Vagina (tissue), 2 donors: ENCODE data around the gene PAX7. TPM values are rescaled to one million over a fixed set of nuclear protein-coding genes. Genes with fewer than 3 reads are reported as not detected.

ENCODE experiments used
- DNase-seq, 2 donors: peaks; one replicate each; pipeline ENCODE4 v3.0.0-alpha.2; 2017; ENCODE audit errors: extremely low spot score in 2 of 2
- H3K27ac ChIP-seq: fragments of 200-600 bp; sonication (generic); one replicate; pipeline ENCODE4 v1.5.1; 2019
- H3K27me3 ChIP-seq: fragments of 200-600 bp; sonication (generic); one replicate; pipeline ENCODE4 v1.5.1; 2019
- H3K36me3 ChIP-seq, 2 donors: fragments of 200-600 bp; sonication (generic); one replicate each; pipeline ENCODE4 v1.5.1; 2017 to 2019
- H3K4me1 ChIP-seq: fragments of 200-600 bp; sonication (generic); one replicate; pipeline ENCODE4 v1.5.1; 2019
- H3K4me3 ChIP-seq, 2 donors: fragments of 200-600 bp; sonication (generic); 1 replicate in 1 of 2; 2 replicates in 1 of 2; pipeline ENCODE4 v1.5.1; 2016 to 2019
- H3K9me3 ChIP-seq: fragments of 200-600 bp; sonication (generic); one replicate; pipeline ENCODE4 v1.5.1; 2019
- POLR2A ChIP-seq, 2 donors: fragments of 450-650 bp; IDR thresholded peaks; one replicate each; pipeline ENCODE4 v1.6.1; 2017; ENCODE audit warnings: antibody characterized with exemption in 2 of 2, mild to moderate bottlenecking in 2 of 2, moderate library complexity in 2 of 2
- POLR2AphosphoS5 ChIP-seq, 2 donors: sonication (generic); formaldehyde crosslinking; IDR thresholded peaks; one replicate each; pipeline ENCODE4 v1.9.0; 2017; ENCODE audit warnings: antibody characterized with exemption in 2 of 2, mild to moderate bottlenecking in 2 of 2, low read depth in 1 of 2; ENCODE audit not compliant: insufficient read depth in 1 of 2
- intact Hi-C: fragments of 100-400 bp; cut with DNase I; formaldehyde crosslinking; loops from one replicate; pipeline ENCODE4 v1.15.1; 2023
- total RNA-seq: library from RNA; depleted of rRNA; stranded (reverse); fragments of >200 nt; gene quantifications from one replicate; pipeline ENCODE4 v1.2.3, GENCODE V29; 2016
- TF ChIP-seq, protein P1 (sequence below), 3 experiments: fragments of 450-650 bp in 2 of 3; fragments of 200-600 bp in 1 of 3; sonication (generic) in 1 of 3; IDR thresholded peaks; one replicate each; pipeline ENCODE4 v1.5.1; 2017 to 2019; ENCODE audit warnings: antibody characterized with exemption in 3 of 3, mild to moderate bottlenecking in 2 of 3, moderate library complexity in 2 of 3

PAX7 gene
- total RNA-seq, 1 donor from 2014 or later: not detected

DNA sequence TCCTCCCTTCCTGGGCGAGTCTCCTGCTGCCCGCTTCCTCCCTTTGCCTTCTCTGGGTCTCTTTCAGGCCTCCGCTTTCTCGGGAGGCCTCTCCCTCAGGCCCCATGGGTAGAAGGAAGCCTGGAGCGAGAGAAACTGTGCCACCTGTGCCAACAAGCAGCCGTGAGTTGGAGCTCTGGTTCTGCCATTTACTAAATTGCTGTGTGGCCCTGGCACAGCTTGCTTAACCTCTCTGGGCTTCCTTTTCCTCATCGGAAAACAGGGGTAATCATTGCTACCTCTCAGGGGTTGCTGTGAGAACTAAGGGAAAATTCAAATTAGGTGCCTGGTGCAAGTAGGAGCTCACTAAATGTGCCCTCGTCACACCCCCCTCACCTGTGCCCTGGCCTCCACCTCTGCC lies 80.4 kb downstream of the PAX7 start:
- Histone ChIP-seq H3K4me3 (no peak overlapping the region), H3K27me3 (no peaks in the 10 kb centered on the region), H3K27ac (no peak overlapping the region), H3K9me3 (no peaks in the 10 kb centered on the region), H3K36me3 (no peaks in the 10 kb centered on the region), H3K4me1 (no peaks in the 10 kb centered on the region)
- TF ChIP-seq, protein P1, sequence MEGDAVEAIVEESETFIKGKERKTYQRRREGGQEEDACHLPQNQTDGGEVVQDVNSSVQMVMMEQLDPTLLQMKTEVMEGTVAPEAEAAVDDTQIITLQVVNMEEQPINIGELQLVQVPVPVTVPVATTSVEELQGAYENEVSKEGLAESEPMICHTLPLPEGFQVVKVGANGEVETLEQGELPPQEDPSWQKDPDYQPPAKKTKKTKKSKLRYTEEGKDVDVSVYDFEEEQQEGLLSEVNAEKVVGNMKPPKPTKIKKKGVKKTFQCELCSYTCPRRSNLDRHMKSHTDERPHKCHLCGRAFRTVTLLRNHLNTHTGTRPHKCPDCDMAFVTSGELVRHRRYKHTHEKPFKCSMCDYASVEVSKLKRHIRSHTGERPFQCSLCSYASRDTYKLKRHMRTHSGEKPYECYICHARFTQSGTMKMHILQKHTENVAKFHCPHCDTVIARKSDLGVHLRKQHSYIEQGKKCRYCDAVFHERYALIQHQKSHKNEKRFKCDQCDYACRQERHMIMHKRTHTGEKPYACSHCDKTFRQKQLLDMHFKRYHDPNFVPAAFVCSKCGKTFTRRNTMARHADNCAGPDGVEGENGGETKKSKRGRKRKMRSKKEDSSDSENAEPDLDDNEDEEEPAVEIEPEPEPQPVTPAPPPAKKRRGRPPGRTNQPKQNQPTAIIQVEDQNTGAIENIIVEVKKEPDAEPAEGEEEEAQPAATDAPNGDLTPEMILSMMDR (IDR thresholded peaks at IDR 0.05): no peak
- TF ChIP-seq POLR2A (IDR thresholded peaks at IDR 0.05) (no peak), POLR2AphosphoS5 (IDR thresholded peaks at IDR 0.05; ENCODE audit: insufficient read depth in 1 of 2, low read depth in 1 of 2) (no peak)
- intact Hi-C loops: no loop called here
- DNase-seq: no peak

DNA sequence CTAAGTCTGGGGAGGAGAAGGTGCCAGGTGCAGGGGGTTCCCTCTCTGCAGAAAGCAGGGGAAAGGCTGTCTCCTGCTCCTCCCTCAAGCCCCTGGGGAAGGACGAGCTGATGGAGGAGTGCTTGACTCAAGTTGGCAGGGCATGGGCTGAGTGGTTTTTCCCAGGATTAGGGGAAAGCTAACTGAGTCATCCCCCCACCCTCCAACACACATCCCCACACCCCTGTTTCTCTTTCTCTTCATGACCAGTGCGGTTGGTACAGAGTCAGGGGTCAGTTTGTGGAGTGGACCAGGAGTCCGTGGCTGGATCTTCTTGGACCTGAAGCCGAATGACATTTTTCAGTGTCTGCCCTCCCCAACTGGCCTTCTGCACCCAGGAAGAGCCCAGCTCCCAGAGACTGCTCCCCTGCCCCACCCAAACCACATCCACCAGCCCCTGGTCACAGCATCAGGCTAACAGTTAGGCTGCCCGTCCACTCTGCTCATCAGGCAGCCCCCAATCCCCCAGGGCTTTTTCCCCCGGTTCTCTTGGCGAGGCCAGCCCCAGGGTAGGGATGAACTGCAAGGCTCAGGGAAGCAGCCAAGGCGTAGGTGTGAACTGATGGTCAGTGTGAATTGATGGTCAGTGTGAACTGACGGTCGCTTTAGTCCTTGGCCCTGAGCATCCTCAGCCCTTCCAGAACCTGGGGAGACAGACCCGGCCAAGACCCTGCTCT lies 81.0 kb downstream of the PAX7 start:
- Histone ChIP-seq H3K4me1 (no peaks in the 10 kb centered on the region), H3K36me3 (no peaks in the 10 kb centered on the region), H3K27ac (no peak overlapping the region), H3K4me3 (no peak overlapping the region), H3K9me3 (no peaks in the 10 kb centered on the region), H3K27me3 (no peaks in the 10 kb centered on the region)
- intact Hi-C loops: no loop called here
- no peak for DNase-seq
- TF ChIP-seq POLR2AphosphoS5 (IDR thresholded peaks at IDR 0.05; ENCODE audit: insufficient read depth in 1 of 2, low read depth in 1 of 2): no peak
- TF ChIP-seq, protein P1 (IDR thresholded peaks at IDR 0.05): no peak
- no peak for TF ChIP-seq POLR2A (IDR thresholded peaks at IDR 0.05)

DNA sequence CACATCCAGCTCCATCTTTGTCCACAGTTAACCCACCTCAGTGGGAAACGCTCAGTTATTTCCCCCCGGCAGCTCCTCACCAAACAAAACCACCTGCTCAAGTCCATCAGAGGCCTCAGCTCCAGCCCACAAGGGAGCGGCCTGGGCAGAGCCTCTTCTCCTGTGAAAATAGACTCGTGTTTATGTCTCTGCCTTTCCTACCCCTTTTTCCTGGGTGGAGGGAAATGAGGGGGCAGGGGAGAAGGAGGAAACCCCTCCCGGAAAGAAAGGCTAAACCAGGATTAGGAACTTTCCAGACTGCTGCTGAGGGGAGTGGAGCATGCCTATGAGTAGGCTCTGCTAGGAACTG lies 81.6 kb downstream of the PAX7 start:
- H3K27me3 ChIP-seq: no peaks in the 10 kb centered on the region
- H3K4me3 ChIP-seq: no peak overlapping the region
- DNase-seq: no peak
- no peaks in the 10 kb centered on the region for H3K36me3 ChIP-seq
- no peaks in the 10 kb centered on the region for H3K4me1 ChIP-seq
- intact Hi-C loops: no loop called here
- TF ChIP-seq POLR2AphosphoS5 (IDR thresholded peaks at IDR 0.05; ENCODE audit: insufficient read depth in 1 of 2, low read depth in 1 of 2) (no peak), POLR2A (IDR thresholded peaks at IDR 0.05) (no peak)
- TF ChIP-seq, protein P1 (IDR thresholded peaks at IDR 0.05): no peak
- no peaks in the 10 kb centered on the region for H3K9me3 ChIP-seq
- H3K27ac ChIP-seq: no peak overlapping the region

DNA sequence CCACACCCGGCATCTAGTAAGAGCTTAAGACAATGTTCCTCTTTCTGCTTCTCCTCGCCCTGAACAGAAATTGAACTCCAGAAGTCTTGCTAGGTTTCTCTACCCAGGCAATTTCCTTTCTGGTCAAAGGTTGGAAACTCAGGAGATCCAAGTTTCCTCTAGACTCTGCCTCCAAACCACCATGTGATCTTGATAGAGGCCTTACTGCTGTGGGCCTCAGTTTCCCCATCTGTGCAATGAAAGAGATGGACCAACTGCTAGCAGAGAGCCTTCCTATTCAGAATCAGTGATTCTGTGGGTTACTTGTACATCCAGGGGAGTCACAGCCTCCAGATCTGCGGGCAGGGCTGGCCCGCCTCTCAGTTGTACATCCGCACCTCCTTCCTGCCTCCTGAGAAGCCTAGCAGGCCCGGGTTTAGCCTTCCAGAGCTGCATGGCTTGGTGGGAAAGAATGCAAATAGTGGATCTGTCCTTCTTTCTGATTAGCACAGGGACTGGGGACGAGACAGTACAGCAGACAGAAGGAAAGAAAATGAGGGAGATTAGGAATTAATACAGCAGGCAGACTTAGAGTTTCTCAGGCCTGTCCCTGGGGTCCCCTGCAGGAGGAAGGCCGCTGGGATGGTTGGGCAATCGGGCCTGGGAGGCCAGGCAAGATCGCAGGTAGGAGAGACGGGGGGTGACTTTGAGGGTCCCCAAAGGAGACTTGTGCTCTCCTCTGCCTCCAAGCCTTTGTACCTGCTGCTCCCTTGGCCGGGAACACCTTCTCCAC lies 83.9 kb downstream of the PAX7 start:
- H3K27me3 ChIP-seq: peaks cover 6% of the 10 kb centered on the region
- H3K4me3 ChIP-seq: no peak overlapping the region

More for the DNA sequence above, 83.9 kb downstream of the PAX7 start:
- TF ChIP-seq, protein P1 (IDR thresholded peaks at IDR 0.05): no peak
- TF ChIP-seq POLR2A (IDR thresholded peaks at IDR 0.05): no peak
- no peak for TF ChIP-seq POLR2AphosphoS5 (IDR thresholded peaks at IDR 0.05; ENCODE audit: insufficient read depth in 1 of 2, low read depth in 1 of 2)
- DNase-seq: no peak
- H3K27ac ChIP-seq: no peak overlapping the region
- no peaks in the 10 kb centered on the region for H3K36me3 ChIP-seq
- H3K4me1 ChIP-seq: no peaks in the 10 kb centered on the region
- H3K9me3 ChIP-seq: no peaks in the 10 kb centered on the region
- intact Hi-C loops: no loop called here
